ENCODE data around the gene FBXO31. TPM values are rescaled to one million over a fixed set of nuclear protein-coding genes. Genes with fewer than 3 reads are reported as not detected.

Gene FBXO31
- total and polyA plus RNA-seq, 9 of the 15 experiments (the other 6 are each of a cell fraction or from before 2014, with no cell fraction given): 0.18 to 33.3 (median 10.9) TPM

GRCh38 chr16:87360862-87361610 is 22.5 kb downstream of the FBXO31 start:
- Histone ChIP-seq H4K20me1 (replicated peaks; ENCODE audit: control insufficient read depth, insufficient read depth, low read length) (peaks cover 19% of the 10 kb centered on the region), H3K4me2 (ENCODE audit: insufficient read depth, low read length) (no peak overlapping the region), H3K4me3 (no peak overlapping the region), H3K27ac (ENCODE audit: extremely low read depth, low read depth, low read length) (no peak overlapping the region), H3K9me3 (replicated peaks; ENCODE audit: control insufficient read depth, insufficient read depth, low read depth, low read length) (no peaks in the 10 kb centered on the region), H3K9me1 (ENCODE audit: control insufficient read depth, insufficient read depth, low read length) (peaks cover 2% of the 10 kb centered on the region), H3K36me3 (ENCODE audit: control insufficient read depth, insufficient read depth, low read length) (peaks cover 73% of the 10 kb centered on the region; the same call in 2 of the 3 replicates), H3K9ac (ENCODE audit: insufficient read depth in 1 of 2, low read depth in 2 of 2, low read length in 2 of 2) (no peak overlapping the region), H3K27me3 (ENCODE audit: control insufficient read depth in 2 of 2, insufficient read depth in 2 of 2, low read length in 2 of 2) (no peaks in the 10 kb centered on the region), H3K79me2 (ENCODE audit: control insufficient read depth, insufficient read depth, low read length) (peaks cover 32% of the 10 kb centered on the region), H3K4me1 (replicated peaks in 1 of 2; ENCODE audit: control insufficient read depth in 2 of 2, insufficient read depth in 2 of 2, low read length in 2 of 2) (peaks cover 17% of the 10 kb centered on the region in 2 experiments), H2AFZ (ENCODE audit: low read depth, low read length) (no peak overlapping the region)
- intact Hi-C loops (cut with micrococcal nuclease): no loop called here
- CTCF ChIA-PET (ENCODE audit: low intra/inter-chr PET ratio): no interaction called here
- ATAC-seq (no peak), FAIRE-seq (no peak), DNase-seq (ENCODE audit: extremely low read depth in 1 of 4, low spot score in 3 of 4) (no peak)
- WGBS (ENCODE audit: insufficient coverage, low coverage, missing lambda C conversion rate): 96% methylated on average over 16 of the region's 16 CpGs
- POLR2A ChIA-PET: interaction anchor here (0.5 to 0.6 kb wide), 2 partner anchors 258 to 806 kb away, joined by 3 read pairs; partner anchors contain the start of gene MTHFSD
- BruUV-seq (replicated peaks): no TSS peak
- in situ Hi-C loops (cut with MboI): no loop called here
- TF ChIP-seq TBL1XR1 (IDR thresholded peaks at IDR 0.05; ENCODE audit: low read length in 2 of 2) (no peak), RREB1 (CRISPR knock-in tag; IDR thresholded peaks at IDR 0.05) (no peak), PHTF2 (CRISPR knock-in tag; IDR thresholded peaks at IDR 0.05) (no peak)

Measured in K562 (cell line).